Measurements from ENCODE around the gene NKAP. TPM values are rescaled to one million over a fixed set of nuclear protein-coding genes. Genes with fewer than 3 reads are reported as not detected.

NKAP gene
- total RNA-seq: 2.9 and 4.5 TPM in 2 replicates

DNA sequence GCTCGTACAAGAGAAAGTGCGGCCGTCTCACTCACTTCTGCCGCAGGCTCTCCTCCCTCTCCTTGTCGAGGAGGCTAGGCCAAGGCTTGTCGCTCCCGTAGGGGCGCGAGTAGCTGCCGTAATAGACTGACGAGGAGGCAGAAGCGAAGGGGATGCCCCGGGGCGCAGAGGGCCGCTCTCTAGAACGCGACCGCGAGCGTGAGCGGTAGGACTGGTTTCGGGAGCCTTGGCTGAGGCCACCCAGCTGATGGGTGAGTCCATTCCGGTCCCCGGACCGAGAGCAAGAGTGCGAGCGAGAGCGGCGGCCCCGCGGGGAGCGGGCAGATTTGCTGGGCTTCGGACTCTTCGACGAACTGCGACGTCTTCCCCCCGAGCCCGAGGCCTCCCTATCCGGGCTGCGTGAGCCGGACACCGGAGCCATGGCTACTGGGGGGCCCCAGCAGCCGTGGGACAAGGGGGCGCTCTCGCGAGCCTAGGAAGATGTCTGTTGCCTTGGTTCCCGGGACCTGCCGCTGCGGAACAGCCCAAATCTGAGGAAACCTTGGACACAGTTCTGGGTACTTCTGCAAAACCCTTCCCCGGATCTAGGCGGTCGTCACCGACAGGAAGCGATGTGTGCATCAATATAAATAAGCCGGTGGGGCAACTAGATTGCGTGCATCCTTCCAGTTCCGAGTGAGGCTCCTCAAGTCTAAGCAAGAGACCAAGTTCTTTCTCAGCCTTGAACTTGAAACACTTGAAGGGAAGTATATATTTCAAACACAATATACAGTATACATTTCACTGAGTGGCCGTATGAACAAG is at the start of gene NKAP:
Gene NKAP, minus strand, starts transcription at position 567 of the 804 bp plus-strand sequence. Its CDS starts 146 bp downstream, at position 421.

DNA sequence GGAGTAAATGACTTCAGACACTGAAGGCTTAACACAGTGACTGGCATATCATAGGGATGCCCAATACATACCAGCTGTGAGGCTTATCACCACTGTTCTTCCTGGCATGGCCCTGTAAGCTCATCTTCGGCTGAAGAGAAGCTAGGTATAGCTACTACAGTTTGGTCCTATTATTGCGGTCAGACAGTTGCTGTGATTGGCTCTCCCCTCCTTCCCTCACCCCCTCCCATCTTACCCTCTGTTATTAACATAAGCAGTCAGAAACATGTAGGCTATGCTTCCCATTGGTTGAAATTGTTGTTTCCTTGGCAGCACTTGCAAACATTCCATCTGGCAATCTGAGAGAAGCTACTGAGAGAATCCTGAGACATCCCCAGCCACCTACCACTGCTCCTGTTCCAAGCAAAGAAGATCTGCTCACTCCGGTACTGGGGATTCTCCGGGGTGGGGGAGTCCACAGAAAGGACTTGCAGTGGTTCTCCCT is 47.7 kb downstream of the NKAP start, which contains the start of gene AKAP14:
Gene AKAP14, plus strand, starts transcription at position 51 of the 484 bp plus-strand sequence. CDS start 7,331 bp downstream, outside the sequence.

DNA sequence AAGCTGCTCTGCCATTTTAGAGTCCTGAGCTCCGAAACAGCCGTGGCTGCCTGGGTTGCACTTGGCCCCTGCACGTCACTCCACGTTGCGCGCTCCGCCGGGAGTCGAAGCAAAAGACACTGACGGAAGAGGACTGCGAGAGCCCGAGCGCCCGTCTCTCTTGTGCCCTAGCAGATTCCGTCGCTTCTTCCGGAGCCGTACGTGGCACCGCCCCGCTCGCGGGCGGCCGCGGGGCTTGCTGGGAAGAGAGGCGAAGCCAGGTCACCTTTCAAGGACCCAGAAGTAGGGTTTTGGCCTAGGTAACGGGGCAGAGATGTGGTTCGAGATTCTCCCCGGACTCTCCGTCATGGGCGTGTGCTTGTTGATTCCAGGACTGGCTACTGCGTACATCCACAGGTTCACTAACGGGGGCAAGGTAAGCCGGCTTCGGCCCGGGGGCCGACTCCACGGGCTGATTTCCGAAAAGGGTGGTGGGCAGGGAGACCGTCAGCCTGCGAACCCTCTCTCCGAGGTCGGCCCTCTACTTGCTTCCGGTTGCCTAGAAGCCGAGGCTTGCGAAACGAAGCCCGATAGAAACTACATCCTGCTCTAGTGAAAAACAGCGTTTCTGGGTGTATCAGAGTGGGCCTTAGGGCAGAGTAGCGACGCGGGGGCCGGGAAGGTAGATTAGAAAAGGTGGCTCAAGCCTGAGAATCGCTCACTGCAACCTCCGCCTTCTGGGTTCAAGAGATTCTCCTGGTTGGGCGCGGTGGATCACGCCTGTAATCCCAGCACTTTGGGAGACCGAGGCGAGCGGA is 71.8 kb downstream of the NKAP start, which contains the start of the genes NDUFA1 and RNF113A:
Gene NDUFA1, plus strand, starts transcription at position 234 of the 797 bp plus-strand sequence. Its CDS starts 80 bp downstream, at position 314.
Gene RNF113A, minus strand, starts transcription at position 135 of the 797 bp plus-strand sequence. Its CDS starts 120 bp downstream, at position 15.

Other genes with a start within 250 kb of the NKAP start
- gene SOWAHD, start 185.2 kb downstream of the NKAP start, total RNA-seq: not detected in 2 replicates
- gene RPL39, start 152.1 kb downstream of the NKAP start, total RNA-seq: 811 and 2,244 TPM in 2 replicates
- 1.1 and 2.0 TPM in 2 replicates for gene UPF3B, start 90.8 kb downstream of the NKAP start, total RNA-seq
- gene RNF113A, start 72.0 kb downstream of the NKAP start, total RNA-seq: 10.4 and 11.8 TPM in 2 replicates
- gene NDUFA1, start 71.9 kb downstream of the NKAP start, total RNA-seq: 44.8 and 51.1 TPM in 2 replicates
- not detected in 2 replicates for gene AKAP14, start 47.9 kb downstream of the NKAP start, total RNA-seq
- gene RHOXF2B, start 133.9 kb upstream of the NKAP start, total RNA-seq: not detected in 2 replicates
- not detected in 2 replicates for gene RHOXF1, start 172.2 kb upstream of the NKAP start, total RNA-seq
- not detected in 2 replicates for gene RHOXF2, start 214.9 kb upstream of the NKAP start, total RNA-seq

Data from subcutaneous preadipocyte (primary cell).